Measurements from ENCODE around the gene SLC2A10. TPM values are rescaled to one million over a fixed set of nuclear protein-coding genes. Genes with fewer than 3 reads are reported as not detected.

SLC2A10 gene
- total and polyA plus RNA-seq, 2 donors (not counting 3 experiments of a cell fraction or from before 2014, with no cell fraction given) = 11.2 to 13.6 TPM

DNA sequence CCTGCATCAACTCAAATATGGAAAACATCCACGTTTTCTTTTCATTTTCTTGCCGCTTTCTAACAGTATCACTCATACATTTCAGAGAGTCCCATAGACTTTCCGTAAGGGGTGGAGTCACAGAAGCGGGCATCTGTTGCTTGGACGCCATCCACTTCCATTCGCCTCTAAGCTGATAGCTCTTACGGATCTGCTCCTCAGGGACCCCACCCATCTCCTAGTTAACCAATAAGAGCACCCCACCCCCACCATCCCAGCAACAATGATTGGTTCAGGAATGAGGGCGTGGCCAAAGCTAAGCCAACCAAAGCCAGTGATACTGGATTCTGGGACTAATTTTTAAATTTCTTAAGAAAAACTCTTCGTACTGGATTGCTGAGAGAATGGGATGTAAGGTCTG lies 42.4 kb downstream of the SLC2A10 start:
- no peak for FAIRE-seq
- POLR2A ChIA-PET = no interaction called here

GRCh38 chr20:46752728-46753127 lies 43.3 kb downstream of the SLC2A10 start:
- ChIA-PET CTCF (interaction anchor here (0.6 to 6.3 kb wide), 24 partner anchors 11 to 1868 kb away, joined by 3 to 35 read pairs (median 5); partner anchors contain the start of gene NCOA3), POLR2A (no interaction called here)
- BruUV-seq (replicated peaks) = no TSS peak
- H3K9ac ChIP-seq (replicated peaks; ENCODE audit: extremely low read depth, insufficient read depth, low read length) = no peak overlapping the region
- no peak overlapping the region for H3K4me3 ChIP-seq (replicated peaks in 1 of 3; ENCODE audit: insufficient read depth in 1 of 3, low read depth in 1 of 3, low read length in 3 of 3)
- peaks cover 0 to under 1% of the 10 kb centered on the region in 2 experiments for H3K27me3 ChIP-seq (ENCODE audit: control insufficient read depth in 2 of 2, insufficient read depth in 2 of 2, low read length in 2 of 2)
- no peaks in the 10 kb centered on the region for H3K9me1 ChIP-seq (replicated peaks; ENCODE audit: control insufficient read depth, extremely low read depth, insufficient read depth, low read length)
- dilution Hi-C loops (cut with MboI; ENCODE audit: extremely low pct_ligation_motif_present, low sequenced_read_pairs) = no loop called here
- no peak overlapping the region for H3K27ac ChIP-seq (ENCODE audit: insufficient read depth, low read depth, low read length)
- TF ChIP-seq, protein P1, sequence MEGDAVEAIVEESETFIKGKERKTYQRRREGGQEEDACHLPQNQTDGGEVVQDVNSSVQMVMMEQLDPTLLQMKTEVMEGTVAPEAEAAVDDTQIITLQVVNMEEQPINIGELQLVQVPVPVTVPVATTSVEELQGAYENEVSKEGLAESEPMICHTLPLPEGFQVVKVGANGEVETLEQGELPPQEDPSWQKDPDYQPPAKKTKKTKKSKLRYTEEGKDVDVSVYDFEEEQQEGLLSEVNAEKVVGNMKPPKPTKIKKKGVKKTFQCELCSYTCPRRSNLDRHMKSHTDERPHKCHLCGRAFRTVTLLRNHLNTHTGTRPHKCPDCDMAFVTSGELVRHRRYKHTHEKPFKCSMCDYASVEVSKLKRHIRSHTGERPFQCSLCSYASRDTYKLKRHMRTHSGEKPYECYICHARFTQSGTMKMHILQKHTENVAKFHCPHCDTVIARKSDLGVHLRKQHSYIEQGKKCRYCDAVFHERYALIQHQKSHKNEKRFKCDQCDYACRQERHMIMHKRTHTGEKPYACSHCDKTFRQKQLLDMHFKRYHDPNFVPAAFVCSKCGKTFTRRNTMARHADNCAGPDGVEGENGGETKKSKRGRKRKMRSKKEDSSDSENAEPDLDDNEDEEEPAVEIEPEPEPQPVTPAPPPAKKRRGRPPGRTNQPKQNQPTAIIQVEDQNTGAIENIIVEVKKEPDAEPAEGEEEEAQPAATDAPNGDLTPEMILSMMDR (IDR thresholded peaks at IDR 0.05; ENCODE audit: extremely low read depth in 1 of 2, insufficient read depth in 1 of 2, low read depth in 1 of 2, low read length in 2 of 2) = peak; percentile 57 to 61
- TF ChIP-seq MYC (IDR thresholded peaks at IDR 0.05; ENCODE audit: low read depth, low read length) = no peak
- H3K36me3 ChIP-seq (ENCODE audit: control insufficient read depth in 2 of 2, extremely low read depth in 1 of 2, insufficient read depth in 2 of 2, low read length in 2 of 2) = no peaks in the 10 kb centered on the region
- H3K79me2 ChIP-seq (ENCODE audit: control insufficient read depth, insufficient read depth, low read length) = no peaks in the 10 kb centered on the region
- DNase-seq (ENCODE audit: low read depth, low spot score) (peak; percentile 62), FAIRE-seq (peak; percentile 74)
- no peaks in the 10 kb centered on the region for H4K20me1 ChIP-seq (replicated peaks; ENCODE audit: control insufficient read depth, extremely low read depth, insufficient read depth, low read length)
- H3K4me2 ChIP-seq (ENCODE audit: insufficient read depth, low read length) = no peak overlapping the region
- no peak overlapping the region for H2AFZ ChIP-seq (ENCODE audit: low read depth, low read length)
- H3K4me1 ChIP-seq (ENCODE audit: control insufficient read depth, extremely low read depth, insufficient read depth, low read length) = no peaks in the 10 kb centered on the region
- intact Hi-C loops (cut with micrococcal nuclease) = loop anchor here (1.0 kb wide), 1 partner anchor 398 kb away; no protein-coding TSS in a partner anchor
- no peaks in the 10 kb centered on the region for H3K9me3 ChIP-seq (replicated peaks; ENCODE audit: control insufficient read depth, insufficient read depth, low read length)

More for the DNA sequence above, 42.4 kb downstream of the SLC2A10 start:
- no TSS peak for BruUV-seq (replicated peaks)
- CTCF ChIA-PET = interaction anchor here (1.1 to 3.7 kb wide), 5 partner anchors 12 to 1869 kb away, joined by 3 to 35 read pairs (median 6); no protein-coding TSS in a partner anchor
- no peak overlapping the region for H2AFZ ChIP-seq (ENCODE audit: low read depth, low read length)
- peaks cover 2 to 3% of the 10 kb centered on the region in 2 experiments for H3K27me3 ChIP-seq (ENCODE audit: control insufficient read depth in 2 of 2, insufficient read depth in 2 of 2, low read length in 2 of 2)
- H3K9me3 ChIP-seq (replicated peaks; ENCODE audit: control insufficient read depth, insufficient read depth, low read length) = no peaks in the 10 kb centered on the region
- no peak overlapping the region for H3K4me2 ChIP-seq (ENCODE audit: insufficient read depth, low read length)
- H3K27ac ChIP-seq (ENCODE audit: insufficient read depth, low read depth, low read length) = no peak overlapping the region
- no peaks in the 10 kb centered on the region for H3K79me2 ChIP-seq (ENCODE audit: control insufficient read depth, insufficient read depth, low read length)
- H4K20me1 ChIP-seq (replicated peaks; ENCODE audit: control insufficient read depth, extremely low read depth, insufficient read depth, low read length) = no peaks in the 10 kb centered on the region
- H3K4me1 ChIP-seq (ENCODE audit: control insufficient read depth, extremely low read depth, insufficient read depth, low read length) = no peaks in the 10 kb centered on the region
- no peak overlapping the region for H3K9ac ChIP-seq (replicated peaks; ENCODE audit: extremely low read depth, insufficient read depth, low read length)
- H3K4me3 ChIP-seq (replicated peaks in 1 of 3; ENCODE audit: insufficient read depth in 1 of 3, low read depth in 1 of 3, low read length in 3 of 3) = no peak overlapping the region
- intact Hi-C loops (cut with micrococcal nuclease) (loop anchor here (1.0 kb wide), 1 partner anchor 398 kb away; no protein-coding TSS in a partner anchor), dilution Hi-C loops (cut with MboI; ENCODE audit: extremely low pct_ligation_motif_present, low sequenced_read_pairs) (no loop called here)
- no peak for TF ChIP-seq MYC (IDR thresholded peaks at IDR 0.05; ENCODE audit: low read depth, low read length)
- TF ChIP-seq, protein P1 (IDR thresholded peaks at IDR 0.05; ENCODE audit: extremely low read depth in 1 of 2, insufficient read depth in 1 of 2, low read depth in 1 of 2, low read length in 2 of 2) = no peak
- H3K36me3 ChIP-seq (ENCODE audit: control insufficient read depth in 2 of 2, extremely low read depth in 1 of 2, insufficient read depth in 2 of 2, low read length in 2 of 2) = no peaks in the 10 kb centered on the region
- no peaks in the 10 kb centered on the region for H3K9me1 ChIP-seq (replicated peaks; ENCODE audit: control insufficient read depth, extremely low read depth, insufficient read depth, low read length)
- no peak for DNase-seq (ENCODE audit: low read depth, low spot score)

All from endothelial cell of umbilical vein (primary cell).